NCI-H146 treated with DMSO at 0.1 percent for 48 hours (cell line): Measurements from ENCODE around the gene GOLGA7B.
A peak's percentile ranks its signal among the peaks of the same experiment; 100 is the strongest.

ENCODE experiments used
- DNase-seq: peaks from one replicate; lab custom pipeline; 2025; ENCODE audit not compliant: unreplicated experiment; lab: John Stamatoyannopoulos, UW

The GOLGA7B gene

DNA sequence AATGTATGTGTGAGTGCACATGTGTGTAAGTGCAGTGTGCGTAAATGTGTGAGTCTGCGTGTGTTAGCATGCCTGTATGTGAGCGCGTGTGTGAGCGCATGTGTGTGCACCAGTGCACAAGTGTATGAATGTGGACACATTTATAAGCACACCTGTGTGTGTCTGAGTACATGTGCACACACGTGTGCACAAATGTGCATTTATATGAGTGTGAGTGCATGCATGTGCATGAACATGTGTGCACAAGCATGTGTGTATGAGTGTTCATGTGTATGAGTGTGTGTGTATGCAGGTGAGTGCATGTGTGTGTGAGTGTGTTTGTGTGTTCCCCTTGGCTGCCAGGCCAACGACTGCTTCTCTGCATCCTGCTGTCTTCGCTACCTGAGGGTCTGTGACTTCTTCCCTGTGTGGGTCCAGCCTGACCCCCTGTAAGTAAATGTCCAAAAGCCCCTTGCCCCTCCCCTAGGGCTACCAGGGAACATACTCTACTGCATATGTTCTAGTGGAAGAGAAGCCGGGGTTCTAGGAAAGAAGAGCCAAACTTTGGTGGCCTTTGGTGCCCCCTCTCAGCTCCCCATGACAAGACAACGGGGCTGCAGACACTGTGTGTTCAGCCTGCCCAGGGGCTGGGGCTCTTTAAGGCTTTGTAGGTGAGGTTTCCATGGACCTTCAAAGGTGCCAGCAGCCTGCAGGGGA is 17.0 kb downstream of the GOLGA7B start:
- no peak for DNase-seq

DNA sequence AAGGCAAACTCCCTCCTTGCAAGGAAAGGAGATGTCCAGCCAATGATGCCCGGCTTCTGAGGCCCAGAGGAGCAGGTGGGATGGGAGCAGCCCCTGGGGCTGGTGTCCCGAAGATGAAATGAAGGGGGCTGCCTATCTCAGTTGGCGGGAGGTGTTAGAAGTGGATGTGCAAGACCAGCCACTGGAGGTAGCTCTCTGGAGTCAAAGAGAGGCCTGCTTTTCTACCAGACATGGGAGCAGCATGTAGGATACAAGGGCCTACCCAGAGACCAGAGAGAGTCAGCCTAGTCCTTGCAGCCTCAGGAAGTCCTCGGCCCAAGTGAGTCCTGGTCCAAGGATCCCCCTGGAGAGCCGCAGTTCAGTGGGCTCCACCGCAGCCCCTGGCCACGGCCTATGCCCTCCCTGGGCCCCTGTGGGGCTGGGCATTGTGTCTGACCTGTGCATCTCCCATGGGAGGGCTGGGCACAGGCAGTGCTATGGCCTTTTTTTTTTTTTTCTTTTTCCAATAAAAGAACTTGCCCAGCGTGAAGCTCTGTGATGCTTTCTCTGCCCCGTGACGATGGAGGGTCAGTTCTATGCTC is 17.7 kb downstream of the GOLGA7B start:
- no peak for DNase-seq

DNA sequence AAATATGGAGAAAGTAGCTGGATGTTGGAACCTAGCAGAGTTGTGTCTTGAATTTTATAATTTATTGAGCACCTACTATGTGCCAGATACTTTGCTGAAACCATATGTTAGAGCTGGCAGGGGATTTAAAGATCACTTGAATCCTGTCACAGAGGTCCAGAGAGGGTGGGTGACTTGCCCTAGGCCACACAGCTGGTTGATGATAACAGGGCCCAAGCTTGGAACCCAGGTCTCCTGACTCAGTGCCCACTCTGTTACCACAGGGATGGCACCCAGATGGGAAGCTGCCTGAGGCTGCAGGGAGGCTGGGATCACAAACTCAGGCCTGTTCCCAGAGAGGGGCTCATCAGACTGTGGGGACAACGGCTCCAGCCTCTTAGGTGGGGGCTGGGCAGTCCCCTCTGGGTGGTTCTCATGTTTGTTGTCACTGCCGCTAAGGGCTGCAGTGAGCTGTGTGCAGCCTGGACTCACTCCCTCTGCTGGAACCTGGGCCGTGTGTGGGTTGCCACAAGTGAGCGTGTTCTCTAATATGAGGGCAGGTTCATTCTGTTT is 18.6 kb downstream of the GOLGA7B start:
- no peak for DNase-seq

DNA sequence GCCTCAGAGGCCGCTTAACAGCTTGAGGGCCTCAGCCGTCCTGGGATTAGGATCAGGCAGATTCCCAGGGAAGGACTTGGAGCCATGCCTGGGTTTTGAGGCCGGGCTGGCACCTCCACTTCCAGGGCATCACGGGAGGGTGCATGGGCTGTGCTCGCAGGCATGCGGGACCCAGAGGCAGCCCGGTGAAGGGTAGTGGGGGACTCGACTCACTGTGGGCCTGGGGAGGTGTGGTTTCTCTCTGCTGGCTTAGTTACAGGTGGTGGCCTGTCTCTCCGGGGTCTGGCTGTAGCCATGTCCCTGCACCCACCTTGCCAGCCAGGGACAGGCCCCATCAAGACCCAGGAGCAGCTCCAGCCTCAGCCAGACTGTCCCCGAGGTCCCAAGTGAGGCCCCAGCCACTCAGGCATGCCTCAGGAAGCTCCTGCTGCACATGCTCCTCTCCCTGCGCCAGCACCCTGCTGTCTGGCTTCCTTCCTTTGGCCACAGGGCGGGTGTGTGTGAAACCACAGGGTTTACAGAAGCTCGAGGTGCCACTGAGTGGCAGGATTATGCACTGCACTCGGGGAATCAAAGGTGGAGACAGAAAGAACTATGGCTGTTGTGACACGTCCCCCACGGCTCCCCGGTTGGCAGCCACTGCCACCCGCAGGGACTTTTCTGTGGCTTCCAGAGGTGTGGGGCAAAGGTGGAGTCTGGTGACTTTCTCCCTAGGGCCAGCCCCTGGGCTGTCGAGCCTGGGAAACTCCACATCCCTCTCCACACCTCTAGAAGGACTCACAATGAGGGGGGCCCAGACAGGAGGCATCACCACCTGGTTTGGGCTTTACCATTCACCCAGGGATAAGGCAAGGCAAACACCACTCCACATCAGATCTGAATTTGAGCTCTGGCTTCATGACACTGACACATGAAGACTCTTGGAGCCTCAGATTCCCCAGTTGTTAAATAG is 19.7 kb downstream of the GOLGA7B start:
- DNase-seq: peak; percentile 88

DNA sequence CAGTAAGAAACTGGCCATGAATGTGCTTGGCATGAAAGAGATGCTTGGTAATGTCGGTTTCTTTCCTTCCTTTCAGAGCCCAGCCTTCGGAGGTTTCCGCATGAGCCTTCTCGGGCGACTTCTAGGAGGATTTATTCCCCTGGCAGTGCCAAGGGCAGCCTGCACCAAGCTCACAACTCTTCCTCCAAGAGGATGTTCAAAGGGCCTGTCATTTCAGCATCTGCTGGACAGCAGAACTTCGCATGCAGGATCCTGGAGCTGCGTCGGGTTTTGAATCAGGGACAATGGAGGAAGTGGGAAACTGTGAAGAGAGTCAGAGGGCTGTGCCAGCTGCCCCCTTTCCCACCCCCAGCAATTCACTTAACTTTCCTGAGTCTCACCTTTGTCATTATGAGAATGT is 21.3 kb downstream of the GOLGA7B start:
- no peak for DNase-seq

DNA sequence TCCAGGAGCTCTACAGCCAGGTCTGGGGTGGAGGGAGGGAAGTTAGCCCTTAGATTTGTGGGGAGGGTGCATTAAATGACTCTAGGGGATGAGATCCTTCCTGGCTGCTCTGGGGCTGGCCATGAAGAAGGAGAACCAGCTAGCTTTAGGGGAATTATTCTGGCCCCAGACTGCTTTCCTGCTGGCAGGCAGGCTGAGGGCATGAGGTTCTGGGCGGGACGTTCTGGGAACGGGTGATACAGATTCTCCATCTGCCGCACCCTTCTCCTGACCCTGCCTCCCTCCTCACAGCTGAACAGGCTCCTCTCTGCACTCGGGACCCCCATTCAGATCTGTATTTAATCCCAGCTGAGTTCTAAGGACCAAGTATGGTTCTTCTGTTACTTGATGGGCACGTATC is 23.9 kb downstream of the GOLGA7B start:
- DNase-seq: no peak

DNA sequence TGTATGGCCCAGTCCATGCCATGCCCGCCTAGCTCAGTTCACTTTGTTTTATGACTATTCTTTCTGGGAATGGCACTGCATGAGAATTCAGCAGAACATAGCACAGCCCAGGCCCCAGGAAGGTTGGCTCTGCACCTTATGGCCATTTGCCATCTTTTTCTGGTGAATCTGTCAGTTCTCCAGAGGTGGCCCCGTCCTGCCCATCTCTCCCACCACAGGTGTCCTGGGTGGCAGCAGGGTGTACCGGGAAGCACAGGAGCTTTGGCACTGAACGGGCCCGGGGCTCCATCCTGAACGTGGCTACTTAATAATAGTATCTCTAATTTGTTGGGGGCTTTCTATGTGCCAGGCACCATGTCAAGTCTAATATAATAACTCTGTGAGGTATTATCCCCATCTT is 24.7 kb downstream of the GOLGA7B start:
- no peak for DNase-seq

DNA sequence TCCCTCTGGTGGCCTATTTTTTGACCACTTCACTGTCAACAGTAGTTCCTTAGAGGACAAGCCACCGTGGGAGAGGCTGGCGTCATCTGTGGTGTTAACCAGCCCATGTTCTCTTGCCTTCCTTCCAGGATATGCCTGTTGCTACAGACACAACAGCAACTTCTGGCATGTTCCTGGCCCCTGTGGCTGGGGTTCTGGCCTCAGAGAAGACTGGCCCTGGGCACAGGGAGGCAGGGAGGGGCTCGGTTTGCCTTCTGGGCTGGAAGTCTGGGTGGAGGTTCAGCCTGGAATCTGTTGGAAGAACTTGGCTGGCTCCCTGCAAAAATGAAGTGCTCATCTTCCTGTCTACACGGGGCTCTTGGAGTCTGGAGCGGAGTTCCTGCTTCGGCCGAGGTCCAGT is 25.7 kb downstream of the GOLGA7B start:
- DNase-seq: no peak

DNA sequence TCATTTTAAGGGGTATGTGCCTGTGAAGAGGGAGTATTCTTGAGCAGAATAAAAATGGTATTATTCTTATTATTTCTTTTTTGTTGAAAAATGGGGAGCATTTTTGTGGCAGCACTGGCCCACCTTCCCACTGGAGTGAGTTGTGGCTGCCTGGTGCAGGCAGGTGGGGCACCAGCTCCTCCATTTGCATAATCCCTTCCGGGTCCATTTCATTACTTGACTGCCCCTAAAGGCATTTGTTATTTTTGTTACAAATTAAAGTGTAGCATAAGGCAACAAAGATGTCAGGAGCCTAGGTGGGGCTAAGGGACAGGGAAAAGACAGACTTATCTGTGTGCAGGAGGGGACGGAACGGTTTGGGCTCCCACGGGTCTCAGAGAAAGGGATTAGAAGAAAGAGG is 26.8 kb downstream of the GOLGA7B start:
- DNase-seq: no peak

DNA sequence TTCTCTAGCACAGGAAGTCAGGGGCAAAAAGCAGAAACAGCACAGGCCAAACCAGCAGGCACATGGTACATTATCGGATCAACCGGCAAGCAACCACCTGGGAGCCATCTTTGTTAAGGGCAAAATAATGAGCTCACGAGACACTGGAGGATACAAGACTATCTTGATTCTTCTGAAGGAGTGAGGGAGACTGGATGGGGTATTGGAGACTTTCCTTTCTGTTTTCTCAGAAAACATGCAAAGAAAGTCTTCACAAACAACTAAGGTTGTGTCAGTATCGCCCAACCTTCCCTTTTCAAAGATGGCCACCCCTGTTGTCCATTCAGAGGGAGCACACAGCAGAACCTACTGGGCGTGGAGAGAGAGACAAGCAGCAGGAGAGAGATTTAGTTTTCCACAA is 29.6 kb downstream of the GOLGA7B start:
- no peak for DNase-seq

DNA sequence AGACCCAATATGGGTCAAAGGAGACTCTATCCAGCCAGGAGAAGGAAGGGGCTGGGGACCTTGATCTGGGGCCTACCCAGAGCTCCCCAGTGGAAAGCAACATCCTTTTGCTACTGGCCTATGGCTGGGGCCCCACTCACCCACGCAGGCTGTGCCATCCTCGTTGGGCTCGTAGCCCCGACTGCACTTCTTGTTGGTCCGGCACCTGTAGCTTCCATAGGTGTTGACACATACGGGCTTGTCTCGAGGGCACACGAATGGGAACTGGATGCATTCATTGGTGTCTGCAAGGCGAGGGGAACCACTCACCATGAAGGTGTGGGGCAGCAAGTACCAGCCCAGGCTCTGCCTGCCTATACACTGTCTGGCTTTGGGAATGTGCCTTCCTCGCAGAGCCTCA is 30.5 kb downstream of the GOLGA7B start:
- no peak for DNase-seq

DNA sequence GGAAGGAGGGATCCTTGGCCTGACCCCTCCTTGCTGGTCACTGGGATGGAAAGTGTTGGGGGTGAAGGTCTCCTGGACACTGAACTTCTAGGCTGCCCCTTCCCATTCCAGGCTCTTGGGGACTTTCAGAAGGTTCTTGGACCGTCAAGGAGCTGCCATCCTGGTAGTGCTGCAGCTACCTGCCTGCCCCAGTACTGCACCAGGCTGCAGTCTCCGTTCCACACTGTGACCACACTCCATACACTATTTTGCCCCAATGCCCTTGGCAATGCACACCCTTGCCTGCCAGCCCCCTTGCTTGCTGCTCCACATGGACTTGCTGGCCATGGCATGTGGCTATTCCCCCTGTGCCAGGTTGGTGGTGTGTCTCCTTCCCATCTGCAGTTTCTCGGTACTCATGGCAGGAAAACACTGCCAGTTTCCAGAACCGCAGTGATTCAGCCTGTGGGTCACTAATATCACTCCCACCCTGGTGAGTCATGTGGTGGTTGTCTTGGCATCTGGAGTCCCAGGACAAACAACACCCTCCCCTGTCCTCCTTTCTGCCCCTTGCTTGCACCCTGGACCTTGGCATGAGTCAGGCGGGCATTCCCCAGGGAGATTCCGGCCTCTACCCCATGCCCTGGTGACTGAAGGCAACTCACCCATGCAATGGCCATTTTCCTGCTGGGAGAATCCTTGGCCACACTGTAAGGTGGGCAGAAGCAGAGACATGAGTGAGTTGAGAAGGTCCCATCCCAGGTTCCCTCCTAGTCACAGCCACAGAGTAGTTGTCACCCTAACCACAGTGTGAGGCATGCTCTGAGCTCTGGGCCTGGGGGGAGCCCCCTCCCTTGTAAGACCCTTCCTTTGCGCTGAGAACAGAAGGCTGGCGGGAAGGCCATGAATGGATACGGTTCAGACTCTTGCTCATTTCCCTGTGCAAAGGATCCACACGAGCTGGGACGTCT is 32.8 kb downstream of the GOLGA7B start:
- DNase-seq: no peak

DNA sequence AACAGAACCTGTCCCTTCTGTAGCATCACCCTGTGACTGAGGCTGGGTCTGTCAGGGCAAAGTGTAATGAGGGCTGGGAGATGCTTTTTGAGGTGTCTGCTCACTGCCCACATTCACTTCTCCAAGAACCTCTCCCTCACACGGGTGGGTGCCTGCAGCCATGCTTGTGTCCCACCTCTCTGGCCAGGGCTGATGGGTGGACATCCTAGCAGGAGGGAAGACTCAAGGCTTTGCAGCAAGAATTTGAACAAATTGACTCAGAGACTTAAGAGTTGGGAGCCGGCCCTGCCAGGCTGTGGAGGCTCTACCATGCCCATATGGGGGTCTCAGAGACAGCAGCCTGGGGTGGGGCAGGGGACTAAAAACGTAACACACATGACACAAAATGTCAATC is 33.4 kb downstream of the GOLGA7B start:
- DNase-seq: no peak

DNA sequence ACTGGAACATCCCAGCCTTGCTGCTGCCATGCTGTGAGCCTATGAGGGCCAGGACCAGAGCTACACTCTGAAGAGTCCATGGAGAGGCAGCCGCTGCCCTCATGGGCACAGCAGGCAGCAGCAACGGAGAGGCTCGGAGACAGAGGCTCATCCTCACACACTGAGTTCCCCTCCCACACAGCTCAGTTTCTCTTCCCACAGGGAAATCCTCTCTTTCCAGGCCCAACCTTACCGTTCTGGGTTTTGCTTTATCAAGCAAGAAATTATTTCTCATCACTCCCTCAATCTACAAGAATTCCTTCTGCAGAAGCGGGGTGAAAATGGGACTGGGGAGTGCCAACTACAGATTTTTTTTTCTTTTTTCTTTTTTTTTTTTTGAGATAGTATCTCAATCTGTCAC is 36.6 kb downstream of the GOLGA7B start:
- no peak for DNase-seq

DNA sequence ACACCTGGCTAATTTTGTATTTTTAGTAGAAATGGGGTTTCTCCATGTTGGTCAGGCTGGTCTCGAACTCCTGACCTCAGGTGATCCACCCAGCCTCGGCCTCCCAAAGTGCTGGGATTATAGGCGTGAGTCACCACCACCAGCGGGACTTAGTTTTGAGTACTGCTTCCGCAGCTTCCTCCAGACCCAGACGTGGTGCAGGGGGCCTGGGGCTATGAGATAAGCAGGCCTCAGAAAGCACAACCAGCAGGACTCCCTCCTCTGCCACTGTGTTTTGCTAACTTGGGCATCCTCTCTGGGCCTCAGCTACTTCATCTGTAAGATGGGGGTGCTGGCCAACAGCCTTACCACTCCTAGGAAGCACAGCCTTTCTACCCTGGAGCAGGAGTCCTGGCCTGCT is 37.8 kb downstream of the GOLGA7B start:
- no peak for DNase-seq

DNA sequence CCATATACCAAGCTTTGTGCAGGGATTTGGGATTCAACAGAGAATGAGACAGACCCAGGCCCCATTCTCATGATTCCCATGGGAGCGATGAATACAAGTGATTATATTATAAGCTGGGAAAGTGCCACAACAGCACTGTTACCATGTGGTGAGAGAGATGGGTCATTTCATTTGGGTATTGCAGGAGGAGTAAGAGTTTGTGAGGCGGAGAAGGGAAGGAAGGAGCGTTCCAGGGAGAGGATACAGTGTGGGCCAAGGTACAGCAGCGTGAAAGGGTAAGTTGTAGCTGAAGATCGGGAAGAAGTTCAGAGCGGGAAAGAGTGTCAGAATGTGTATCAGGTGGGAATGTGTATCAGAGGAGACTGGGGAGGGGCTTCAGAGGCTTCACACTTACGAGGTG is 38.5 kb downstream of the GOLGA7B start:
- no peak for DNase-seq

DNA sequence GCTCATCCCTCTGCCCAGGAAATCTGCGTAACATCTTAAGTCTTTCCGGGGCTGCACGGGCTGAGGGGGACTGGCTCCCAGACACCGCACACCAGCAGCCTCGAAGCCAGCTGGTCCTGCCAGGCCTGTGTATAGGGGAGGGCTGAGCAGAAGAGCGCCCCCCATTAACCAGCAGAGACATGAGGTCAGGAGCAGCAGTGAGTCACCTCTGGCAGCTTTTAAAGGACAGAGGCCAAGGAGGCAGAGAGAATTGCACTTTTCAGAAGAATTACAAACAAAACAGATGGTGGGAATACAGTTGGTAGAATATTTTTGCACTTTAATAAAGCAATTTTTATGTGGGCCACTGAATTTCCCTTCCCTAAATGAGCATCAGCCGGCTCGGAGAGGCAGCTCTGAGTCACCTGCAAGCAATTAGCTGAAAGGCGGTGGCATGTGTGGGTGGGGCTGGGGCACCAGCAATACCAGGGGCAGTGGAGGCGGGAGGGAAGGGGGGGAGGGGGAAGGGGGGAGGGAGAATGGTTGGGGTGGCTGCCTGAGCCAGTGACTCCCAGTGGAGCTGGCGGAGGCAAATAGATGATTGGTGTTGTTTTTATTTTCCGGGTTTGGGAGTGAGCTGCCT is 39.1 kb downstream of the GOLGA7B start:
- peak; percentile 25 for DNase-seq

DNA sequence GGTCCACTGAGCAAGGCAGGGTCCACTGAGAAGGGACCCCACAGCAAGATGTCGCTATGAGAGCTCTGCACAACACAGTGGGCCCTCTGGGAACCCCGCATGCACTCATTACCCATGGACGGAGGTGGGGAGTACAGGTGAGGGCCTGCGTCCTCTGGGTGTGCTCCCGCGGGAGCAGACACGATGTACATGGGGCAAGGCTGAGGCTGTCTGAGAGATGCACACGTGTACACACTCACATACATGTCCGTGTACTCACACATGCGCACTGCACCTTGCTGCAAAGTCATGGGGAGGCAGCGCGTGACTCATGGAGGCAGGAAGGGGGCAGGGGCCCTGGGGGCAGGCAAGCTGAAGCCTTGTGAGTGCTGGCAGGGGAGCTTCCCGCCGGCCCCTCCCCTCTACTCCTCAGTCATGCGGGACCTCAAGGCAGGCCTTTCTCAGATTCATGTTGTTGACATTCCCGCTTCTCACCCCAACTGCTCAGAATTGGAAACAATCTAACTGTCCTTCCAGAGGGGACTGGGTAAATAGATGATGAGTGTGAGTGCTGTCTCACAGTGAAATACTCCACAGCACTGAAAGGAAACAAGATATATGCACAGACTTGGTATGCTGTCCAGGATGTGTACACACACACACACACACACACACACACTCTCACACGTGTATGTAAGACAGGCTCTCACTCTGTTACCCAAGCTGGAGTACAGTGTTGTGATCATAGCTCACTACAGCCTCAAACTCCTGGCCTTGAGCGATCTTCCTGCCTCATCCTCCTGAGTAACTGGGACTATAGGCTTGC is 40.0 kb downstream of the GOLGA7B start:
- no peak for DNase-seq

DNA sequence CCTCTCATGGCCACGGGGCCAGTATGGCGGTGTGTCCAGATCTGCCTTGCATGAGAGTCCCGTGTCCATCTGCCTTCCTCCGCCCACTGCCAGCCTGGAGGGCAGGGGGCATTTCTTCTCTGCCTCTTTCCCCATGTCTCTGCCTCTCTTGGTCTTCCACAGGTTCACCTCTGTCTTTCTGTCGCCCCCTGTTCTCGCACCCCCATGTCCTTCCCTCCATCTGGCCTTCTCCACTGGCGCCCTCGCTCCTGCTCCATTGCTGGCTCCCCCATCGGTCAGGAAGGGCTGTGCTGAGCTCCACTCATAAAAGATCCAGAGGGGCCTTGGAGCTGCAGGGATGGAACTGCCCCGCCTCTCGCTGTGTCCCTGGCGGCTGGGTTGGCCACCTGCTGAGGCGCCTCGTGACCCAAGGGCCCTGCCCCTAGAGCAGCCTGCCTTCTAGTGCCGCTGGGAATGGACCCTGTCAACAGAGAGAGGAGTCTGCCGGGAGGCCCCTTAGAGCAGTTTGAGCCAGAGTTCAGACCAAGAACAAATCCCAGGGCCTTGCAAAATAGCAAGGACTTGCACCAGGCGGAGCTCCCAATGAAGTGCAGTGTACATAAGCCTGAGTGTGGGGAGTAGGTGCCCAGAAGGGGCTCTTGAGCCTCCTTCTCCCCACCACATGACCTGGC is 42.0 kb downstream of the GOLGA7B start:
- peak; percentile 48 for DNase-seq
